Fibroblast of mammary gland (primary cell): ENCODE results near the gene PRSS1.

Experiments used
- DNase-seq: peaks from one replicate; pipeline ENCODE4 v3.0.0-alpha.2; 2010; ENCODE audit warnings: low read depth
- H3K4me3 ChIP-seq: 2 replicates; pipeline ENCODE4 v1.5.1; 2011; ENCODE audit warnings: low read depth, mild to moderate bottlenecking, low read length, moderate library complexity; ENCODE audit not compliant: control insufficient read depth
- TF ChIP-seq, protein P1 (sequence below): conservative IDR thresholded peaks from 2 replicates; pipeline ENCODE4 v1.5.1; 2011; ENCODE audit warnings: low read depth, low read length, inconsistent platforms; ENCODE audit not compliant: control insufficient read depth, insufficient read depth

Gene PRSS1

DNA sequence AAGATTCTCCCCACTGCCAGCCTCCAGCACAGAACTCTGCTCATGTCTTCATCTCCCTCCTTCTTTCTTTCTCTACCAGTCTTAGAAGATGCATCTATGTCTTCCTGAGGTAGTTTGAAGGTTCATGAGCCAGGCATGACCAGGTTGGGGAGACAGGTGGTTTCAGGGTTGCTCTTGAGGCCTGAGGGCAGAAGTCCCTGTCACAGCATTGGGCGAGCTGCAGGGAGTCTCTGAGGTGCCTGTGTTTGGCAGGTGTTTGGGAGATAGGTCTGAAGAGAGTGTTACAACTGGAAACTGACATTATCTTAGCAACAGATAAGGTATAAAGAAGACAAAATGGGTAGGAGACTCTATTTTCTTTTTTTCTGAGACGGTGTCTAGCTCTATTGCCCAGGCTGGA lies 40.2 kb downstream of the PRSS1 start:
- no peak overlapping the region for H3K4me3 ChIP-seq
- no peak for DNase-seq
- TF ChIP-seq, protein P1, sequence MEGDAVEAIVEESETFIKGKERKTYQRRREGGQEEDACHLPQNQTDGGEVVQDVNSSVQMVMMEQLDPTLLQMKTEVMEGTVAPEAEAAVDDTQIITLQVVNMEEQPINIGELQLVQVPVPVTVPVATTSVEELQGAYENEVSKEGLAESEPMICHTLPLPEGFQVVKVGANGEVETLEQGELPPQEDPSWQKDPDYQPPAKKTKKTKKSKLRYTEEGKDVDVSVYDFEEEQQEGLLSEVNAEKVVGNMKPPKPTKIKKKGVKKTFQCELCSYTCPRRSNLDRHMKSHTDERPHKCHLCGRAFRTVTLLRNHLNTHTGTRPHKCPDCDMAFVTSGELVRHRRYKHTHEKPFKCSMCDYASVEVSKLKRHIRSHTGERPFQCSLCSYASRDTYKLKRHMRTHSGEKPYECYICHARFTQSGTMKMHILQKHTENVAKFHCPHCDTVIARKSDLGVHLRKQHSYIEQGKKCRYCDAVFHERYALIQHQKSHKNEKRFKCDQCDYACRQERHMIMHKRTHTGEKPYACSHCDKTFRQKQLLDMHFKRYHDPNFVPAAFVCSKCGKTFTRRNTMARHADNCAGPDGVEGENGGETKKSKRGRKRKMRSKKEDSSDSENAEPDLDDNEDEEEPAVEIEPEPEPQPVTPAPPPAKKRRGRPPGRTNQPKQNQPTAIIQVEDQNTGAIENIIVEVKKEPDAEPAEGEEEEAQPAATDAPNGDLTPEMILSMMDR = no peak

DNA sequence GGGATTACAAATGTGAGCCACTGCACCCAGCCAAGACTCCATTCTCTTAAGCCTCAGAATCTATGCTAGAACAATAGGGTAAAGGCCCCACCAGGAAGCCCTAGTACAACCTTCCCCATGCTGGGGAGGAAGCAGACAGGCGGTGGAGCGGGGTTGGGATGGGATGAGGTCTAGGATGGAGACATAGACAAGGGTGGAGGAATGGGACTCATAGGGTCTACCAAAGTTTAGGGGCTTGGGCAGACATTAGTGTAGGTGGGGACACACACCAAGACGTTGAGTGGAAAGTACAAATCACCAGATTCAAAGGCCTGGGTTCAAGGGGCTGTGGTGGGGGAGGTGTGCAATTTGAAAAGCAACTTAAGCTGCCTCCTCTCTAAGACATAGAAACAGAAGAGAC lies 40.8 kb downstream of the PRSS1 start:
- TF ChIP-seq, protein P1 = no peak
- DNase-seq = no peak
- no peak overlapping the region for H3K4me3 ChIP-seq

DNA sequence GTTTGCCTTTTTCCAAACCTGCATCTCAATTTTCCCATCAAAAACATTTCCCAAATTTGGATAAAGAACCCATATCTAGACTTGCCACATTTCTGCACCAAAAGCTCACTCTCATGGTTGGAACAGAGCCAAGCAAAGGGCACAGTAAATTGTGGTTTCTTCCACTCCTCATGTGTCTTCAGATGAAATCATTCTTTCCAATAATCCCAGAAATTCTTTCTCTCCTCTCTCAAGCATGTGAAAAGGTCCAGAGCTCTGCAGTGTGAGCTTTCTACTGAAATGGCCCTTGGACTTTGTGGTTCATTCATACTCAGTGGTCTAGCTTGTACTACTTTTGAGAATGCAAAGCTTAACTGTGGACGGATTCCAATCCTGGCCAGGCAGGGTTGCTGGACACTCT lies 41.3 kb downstream of the PRSS1 start:
- H3K4me3 ChIP-seq = no peak overlapping the region
- DNase-seq = no peak
- TF ChIP-seq, protein P1 = no peak

DNA sequence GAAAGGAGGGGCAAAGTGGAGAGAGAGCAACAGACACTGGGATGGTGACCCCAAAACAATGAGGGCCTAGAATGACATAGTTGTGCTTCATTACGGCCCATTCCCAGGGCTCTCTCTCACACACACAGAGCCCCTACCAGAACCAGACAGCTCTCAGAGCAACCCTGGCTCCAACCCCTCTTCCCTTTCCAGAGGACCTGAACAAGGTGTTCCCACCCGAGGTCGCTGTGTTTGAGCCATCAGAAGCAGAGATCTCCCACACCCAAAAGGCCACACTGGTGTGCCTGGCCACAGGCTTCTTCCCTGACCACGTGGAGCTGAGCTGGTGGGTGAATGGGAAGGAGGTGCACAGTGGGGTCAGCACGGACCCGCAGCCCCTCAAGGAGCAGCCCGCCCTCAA lies 42.2 kb downstream of the PRSS1 start:
- no peak overlapping the region for H3K4me3 ChIP-seq
- TF ChIP-seq, protein P1 = no peak
- DNase-seq = no peak

DNA sequence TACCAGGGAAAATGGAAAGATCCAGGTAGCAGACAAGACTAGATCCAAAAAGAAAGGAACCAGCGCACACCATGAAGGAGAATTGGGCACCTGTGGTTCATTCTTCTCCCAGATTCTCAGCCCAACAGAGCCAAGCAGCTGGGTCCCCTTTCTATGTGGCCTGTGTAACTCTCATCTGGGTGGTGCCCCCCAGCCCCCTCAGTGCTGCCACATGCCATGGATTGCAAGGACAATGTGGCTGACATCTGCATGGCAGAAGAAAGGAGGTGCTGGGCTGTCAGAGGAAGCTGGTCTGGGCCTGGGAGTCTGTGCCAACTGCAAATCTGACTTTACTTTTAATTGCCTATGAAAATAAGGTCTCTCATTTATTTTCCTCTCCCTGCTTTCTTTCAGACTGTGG lies 42.9 kb downstream of the PRSS1 start:
- TF ChIP-seq, protein P1 = no peak
- H3K4me3 ChIP-seq = no peak overlapping the region
- no peak for DNase-seq

DNA sequence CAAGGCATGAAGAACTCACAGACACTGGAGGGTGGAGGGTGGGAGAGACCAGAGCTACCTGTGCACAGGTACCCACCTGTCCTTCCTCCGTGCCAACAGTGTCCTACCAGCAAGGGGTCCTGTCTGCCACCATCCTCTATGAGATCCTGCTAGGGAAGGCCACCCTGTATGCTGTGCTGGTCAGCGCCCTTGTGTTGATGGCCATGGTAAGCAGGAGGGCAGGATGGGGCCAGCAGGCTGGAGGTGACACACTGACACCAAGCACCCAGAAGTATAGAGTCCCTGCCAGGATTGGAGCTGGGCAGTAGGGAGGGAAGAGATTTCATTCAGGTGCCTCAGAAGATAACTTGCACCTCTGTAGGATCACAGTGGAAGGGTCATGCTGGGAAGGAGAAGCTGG lies 43.3 kb downstream of the PRSS1 start:
- DNase-seq = no peak
- no peak overlapping the region for H3K4me3 ChIP-seq
- TF ChIP-seq, protein P1 = no peak

DNA sequence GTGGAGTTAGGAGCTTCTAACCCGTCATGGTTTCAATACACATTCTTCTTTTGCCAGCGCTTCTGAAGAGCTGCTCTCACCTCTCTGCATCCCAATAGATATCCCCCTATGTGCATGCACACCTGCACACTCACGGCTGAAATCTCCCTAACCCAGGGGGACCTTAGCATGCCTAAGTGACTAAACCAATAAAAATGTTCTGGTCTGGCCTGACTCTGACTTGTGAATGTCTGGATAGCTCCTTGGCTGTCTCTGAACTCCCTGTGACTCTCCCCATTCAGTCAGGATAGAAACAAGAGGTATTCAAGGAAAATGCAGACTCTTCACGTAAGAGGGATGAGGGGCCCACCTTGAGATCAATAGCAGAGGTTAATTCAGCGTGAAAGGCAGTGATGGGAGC lies 43.9 kb downstream of the PRSS1 start:
- TF ChIP-seq, protein P1 = no peak
- no peak overlapping the region for H3K4me3 ChIP-seq
- no peak for DNase-seq
